ENCODE data around the gene MDK. TPM values are rescaled to one million over a fixed set of nuclear protein-coding genes. Genes with fewer than 3 reads are reported as not detected.
A peak's percentile ranks its signal among the peaks of the same experiment; 100 is the strongest.

Gene MDK
- total and polyA plus RNA-seq, 2 of the 13 experiments (the other 11 are each of a cell fraction or from before 2014, with no cell fraction given): 312 to 407 TPM

GRCh38 chr11:46392421-46393230 lies 11.2 kb downstream of the MDK start (continued):
- TF ChIP-seq TFDP1 (CRISPR knock-in tag; IDR thresholded peaks at IDR 0.05; ENCODE audit: borderline replicate concordance) (peak; percentile 63; the same call in 1 of the 2 replicates), ZNF747 (CRISPR knock-in tag; IDR thresholded peaks at IDR 0.05; ENCODE audit: borderline replicate concordance) (peak; percentile 96), THAP11 (CRISPR knock-in tag; IDR thresholded peaks at IDR 0.05) (peak; percentile 76), RAD21 (CRISPR knock-in tag; IDR thresholded peaks at IDR 0.05) (0 out of 2 replicates have a peak, but pooled peaks have one; percentile 39), ZFP82 (CRISPR knock-in tag; IDR thresholded peaks at IDR 0.05; ENCODE audit: borderline replicate concordance) (peak; percentile 90; the same call in 1 of the 2 replicates), ZMAT3 (CRISPR knock-in tag; conservative IDR thresholded peaks at IDR 0.05) (peak; percentile 100), GATAD1 (CRISPR knock-in tag; IDR thresholded peaks at IDR 0.05) (peak; percentile 79), ZNF3 (CRISPR knock-in tag; IDR thresholded peaks at IDR 0.05) (peak; percentile 55; the same call in 1 of the 2 replicates), ZFYVE20 (CRISPR knock-in tag; IDR thresholded peaks at IDR 0.05; ENCODE audit: borderline replicate concordance, low read depth) (peak; percentile 96), PAXIP1 (CRISPR knock-in tag; conservative IDR thresholded peaks at IDR 0.05) (peak; percentile 27; the same call in 1 of the 2 replicates), KAT8 (CRISPR knock-in tag; IDR thresholded peaks at IDR 0.05) (peak; percentile 74), GTF3A (CRISPR knock-in tag; conservative IDR thresholded peaks at IDR 0.05) (no peak), ESRRA (CRISPR knock-in tag; IDR thresholded peaks at IDR 0.05; ENCODE audit: low read depth) (peak; percentile 76)
- TF ChIP-seq, protein P1, sequence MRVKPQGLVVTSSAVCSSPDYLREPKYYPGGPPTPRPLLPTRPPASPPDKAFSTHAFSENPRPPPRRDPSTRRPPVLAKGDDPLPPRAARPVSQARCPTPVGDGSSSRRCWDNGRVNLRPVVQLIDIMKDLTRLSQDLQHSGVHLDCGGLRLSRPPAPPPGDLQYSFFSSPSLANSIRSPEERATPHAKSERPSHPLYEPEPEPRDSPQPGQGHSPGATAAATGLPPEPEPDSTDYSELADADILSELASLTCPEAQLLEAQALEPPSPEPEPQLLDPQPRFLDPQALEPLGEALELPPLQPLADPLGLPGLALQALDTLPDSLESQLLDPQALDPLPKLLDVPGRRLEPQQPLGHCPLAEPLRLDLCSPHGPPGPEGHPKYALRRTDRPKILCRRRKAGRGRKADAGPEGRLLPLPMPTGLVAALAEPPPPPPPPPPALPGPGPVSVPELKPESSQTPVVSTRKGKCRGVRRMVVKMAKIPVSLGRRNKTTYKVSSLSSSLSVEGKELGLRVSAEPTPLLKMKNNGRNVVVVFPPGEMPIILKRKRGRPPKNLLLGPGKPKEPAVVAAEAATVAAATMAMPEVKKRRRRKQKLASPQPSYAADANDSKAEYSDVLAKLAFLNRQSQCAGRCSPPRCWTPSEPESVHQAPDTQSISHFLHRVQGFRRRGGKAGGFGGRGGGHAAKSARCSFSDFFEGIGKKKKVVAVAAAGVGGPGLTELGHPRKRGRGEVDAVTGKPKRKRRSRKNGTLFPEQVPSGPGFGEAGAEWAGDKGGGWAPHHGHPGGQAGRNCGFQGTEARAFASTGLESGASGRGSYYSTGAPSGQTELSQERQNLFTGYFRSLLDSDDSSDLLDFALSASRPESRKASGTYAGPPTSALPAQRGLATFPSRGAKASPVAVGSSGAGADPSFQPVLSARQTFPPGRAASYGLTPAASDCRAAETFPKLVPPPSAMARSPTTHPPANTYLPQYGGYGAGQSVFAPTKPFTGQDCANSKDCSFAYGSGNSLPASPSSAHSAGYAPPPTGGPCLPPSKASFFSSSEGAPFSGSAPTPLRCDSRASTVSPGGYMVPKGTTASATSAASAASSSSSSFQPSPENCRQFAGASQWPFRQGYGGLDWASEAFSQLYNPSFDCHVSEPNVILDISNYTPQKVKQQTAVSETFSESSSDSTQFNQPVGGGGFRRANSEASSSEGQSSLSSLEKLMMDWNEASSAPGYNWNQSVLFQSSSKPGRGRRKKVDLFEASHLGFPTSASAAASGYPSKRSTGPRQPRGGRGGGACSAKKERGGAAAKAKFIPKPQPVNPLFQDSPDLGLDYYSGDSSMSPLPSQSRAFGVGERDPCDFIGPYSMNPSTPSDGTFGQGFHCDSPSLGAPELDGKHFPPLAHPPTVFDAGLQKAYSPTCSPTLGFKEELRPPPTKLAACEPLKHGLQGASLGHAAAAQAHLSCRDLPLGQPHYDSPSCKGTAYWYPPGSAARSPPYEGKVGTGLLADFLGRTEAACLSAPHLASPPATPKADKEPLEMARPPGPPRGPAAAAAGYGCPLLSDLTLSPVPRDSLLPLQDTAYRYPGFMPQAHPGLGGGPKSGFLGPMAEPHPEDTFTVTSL (CRISPR knock-in tag; IDR thresholded peaks at IDR 0.05; ENCODE audit: borderline replicate concordance): peak; percentile 67; the same call in 1 of the 2 replicates
- TF ChIP-seq, protein P2, sequence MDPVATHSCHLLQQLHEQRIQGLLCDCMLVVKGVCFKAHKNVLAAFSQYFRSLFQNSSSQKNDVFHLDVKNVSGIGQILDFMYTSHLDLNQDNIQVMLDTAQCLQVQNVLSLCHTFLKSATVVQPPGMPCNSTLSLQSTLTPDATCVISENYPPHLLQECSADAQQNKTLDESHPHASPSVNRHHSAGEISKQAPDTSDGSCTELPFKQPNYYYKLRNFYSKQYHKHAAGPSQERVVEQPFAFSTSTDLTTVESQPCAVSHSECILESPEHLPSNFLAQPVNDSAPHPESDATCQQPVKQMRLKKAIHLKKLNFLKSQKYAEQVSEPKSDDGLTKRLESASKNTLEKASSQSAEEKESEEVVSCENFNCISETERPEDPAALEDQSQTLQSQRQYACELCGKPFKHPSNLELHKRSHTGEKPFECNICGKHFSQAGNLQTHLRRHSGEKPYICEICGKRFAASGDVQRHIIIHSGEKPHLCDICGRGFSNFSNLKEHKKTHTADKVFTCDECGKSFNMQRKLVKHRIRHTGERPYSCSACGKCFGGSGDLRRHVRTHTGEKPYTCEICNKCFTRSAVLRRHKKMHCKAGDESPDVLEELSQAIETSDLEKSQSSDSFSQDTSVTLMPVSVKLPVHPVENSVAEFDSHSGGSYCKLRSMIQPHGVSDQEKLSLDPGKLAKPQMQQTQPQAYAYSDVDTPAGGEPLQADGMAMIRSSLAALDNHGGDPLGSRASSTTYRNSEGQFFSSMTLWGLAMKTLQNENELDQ (CRISPR knock-in tag; IDR thresholded peaks at IDR 0.05; ENCODE audit: borderline replicate concordance): peak; percentile 96

Data from HepG2 (cell line).